Activated naive CD8-positive, alpha-beta T cell treated with anti-CD3 and anti-CD28 coated beads, Interleukin-2, amount 50 U/mL, for 24 hours (primary cell): Measurements from ENCODE around the gene COL9A3.

Source experiments
- ATAC-seq: fragments of 150-1000 bp; cut with Tn5 transposase; one replicate; pipeline ENCODE4 v1.10.0; 2021
- DNase-seq: peaks from one replicate; pipeline ENCODE4 v3.0.0; 2021
- H3K27ac Mint-ChIP-seq: one replicate; pipeline ENCODE4 v1.8.0; 2021; ENCODE audit warnings: mild to moderate bottlenecking, mixed read lengths
- H3K27me3 Mint-ChIP-seq: one replicate; pipeline ENCODE4 v1.8.0; 2021; ENCODE audit warnings: mixed read lengths
- H3K36me3 Mint-ChIP-seq: one replicate; pipeline ENCODE4 v1.8.0; 2021; ENCODE audit warnings: low read depth, mixed read lengths
- H3K4me1 Mint-ChIP-seq: one replicate; pipeline ENCODE4 v1.8.0; 2021; ENCODE audit warnings: mixed read lengths
- H3K4me3 Mint-ChIP-seq: one replicate; pipeline ENCODE4 v1.8.0; 2021; ENCODE audit warnings: mild to moderate bottlenecking, moderate library complexity, mixed read lengths
- H3K9me3 Mint-ChIP-seq: one replicate; pipeline ENCODE4 v1.8.0; 2021; ENCODE audit warnings: mixed read lengths

Gene COL9A3

DNA sequence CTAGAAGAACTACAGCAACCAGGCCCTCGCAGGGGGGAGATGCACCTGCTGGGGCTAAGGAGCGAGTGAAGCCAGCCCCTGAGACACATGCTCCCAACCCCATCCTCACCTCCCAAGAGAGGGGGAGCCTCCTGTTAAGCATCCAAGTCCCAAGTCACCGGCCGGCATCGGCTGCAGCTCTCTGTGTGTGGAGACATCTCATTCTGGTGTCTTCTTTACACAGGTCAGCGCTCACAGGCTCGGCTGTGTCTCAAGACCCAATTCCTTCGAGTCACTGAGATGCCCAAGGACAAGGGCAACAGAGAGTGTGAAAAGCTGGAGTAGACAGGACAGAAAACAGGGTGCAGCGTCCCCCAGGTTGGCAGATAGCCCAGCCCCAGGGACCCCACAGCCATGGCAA is 41.6 kb upstream of the COL9A3 start:
- no peaks in the 10 kb centered on the region for H3K9me3 Mint-ChIP-seq
- H3K4me1 Mint-ChIP-seq, result peaks cover 46% of the 10 kb centered on the region
- no peak overlapping the region for H3K4me3 Mint-ChIP-seq
- H3K27me3 Mint-ChIP-seq, result no peaks in the 10 kb centered on the region
- H3K27ac Mint-ChIP-seq, result no peak overlapping the region
- no peaks in the 10 kb centered on the region for H3K36me3 Mint-ChIP-seq
- DNase-seq (no peak), ATAC-seq (no peak)

DNA sequence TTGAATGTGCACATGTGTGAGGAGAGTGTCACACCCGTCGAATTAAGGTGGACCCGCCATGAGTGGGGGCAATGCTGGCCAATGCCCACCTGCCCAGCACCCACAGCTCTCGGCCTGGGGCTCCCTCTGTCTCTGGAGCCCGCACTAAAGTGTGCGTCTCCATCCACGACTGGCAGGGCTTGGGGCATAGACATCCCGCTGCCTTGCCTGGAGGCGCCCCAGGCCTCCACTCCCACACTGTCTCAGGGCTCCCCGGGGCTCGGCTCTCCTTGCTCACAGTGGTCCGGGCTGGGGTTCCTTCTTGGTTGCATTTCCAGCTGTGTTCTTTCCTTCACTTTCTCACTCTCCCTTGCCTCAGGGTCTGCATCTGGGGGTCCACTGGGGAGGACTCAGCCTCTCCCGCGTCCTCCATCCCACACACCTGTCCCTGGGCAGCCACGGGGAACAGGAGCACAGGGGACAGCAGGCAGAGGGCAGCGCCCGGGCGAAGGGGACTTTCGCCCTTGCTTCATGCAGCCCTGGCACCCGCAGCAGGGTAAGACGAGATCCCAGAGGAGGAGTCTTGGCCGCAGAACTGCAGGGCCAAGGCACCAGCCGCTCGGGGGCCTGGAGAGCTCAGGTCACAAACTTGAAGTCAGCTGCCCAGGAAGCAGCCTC is 40.7 kb upstream of the COL9A3 start:
- Mint-ChIP-seq H3K27me3 (no peaks in the 10 kb centered on the region), H3K36me3 (no peaks in the 10 kb centered on the region), H3K27ac (peak overlapping the region; percentile 96), H3K4me3 (peak overlapping the region; percentile 61), H3K4me1 (peaks cover 46% of the 10 kb centered on the region), H3K9me3 (no peaks in the 10 kb centered on the region)
- ATAC-seq, result no peak
- no peak for DNase-seq

GRCh38 chr20:62776692-62777527 is 39.9 kb upstream of the COL9A3 start:
- H3K27ac Mint-ChIP-seq, result peak overlapping the region; percentile 96
- peak; percentile 66 for DNase-seq
- peak overlapping the region; percentile 67 for H3K4me3 Mint-ChIP-seq
- ATAC-seq, result peak; percentile 74
- H3K27me3 Mint-ChIP-seq, result no peaks in the 10 kb centered on the region
- H3K9me3 Mint-ChIP-seq, result no peaks in the 10 kb centered on the region
- H3K36me3 Mint-ChIP-seq, result no peaks in the 10 kb centered on the region
- peaks cover 46% of the 10 kb centered on the region for H3K4me1 Mint-ChIP-seq

DNA sequence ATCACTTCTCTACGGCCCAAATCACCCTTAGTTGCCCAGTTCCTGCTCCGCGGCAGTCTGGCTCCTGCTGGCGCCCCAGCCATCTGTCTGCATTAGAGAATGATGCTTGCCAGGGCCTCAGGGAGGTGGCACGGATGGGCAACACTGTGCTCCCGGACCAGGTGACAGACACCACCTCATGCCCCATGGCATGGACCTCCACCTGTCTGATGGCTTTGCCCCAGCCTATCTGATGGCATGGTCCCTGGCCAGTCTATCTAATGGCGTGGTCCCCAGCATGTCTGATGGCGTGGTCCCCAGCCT is 39.4 kb upstream of the COL9A3 start:
- Mint-ChIP-seq H3K9me3 (no peaks in the 10 kb centered on the region), H3K27ac (peak overlapping the region; percentile 96), H3K27me3 (no peaks in the 10 kb centered on the region), H3K36me3 (no peaks in the 10 kb centered on the region), H3K4me3 (no peak overlapping the region), H3K4me1 (peaks cover 43% of the 10 kb centered on the region)
- ATAC-seq (no peak), DNase-seq (no peak)

- Mint-ChIP-seq H3K36me3 (no peaks in the 10 kb centered on the region), H3K9me3 (no peaks in the 10 kb centered on the region), H3K4me1 (peaks cover 40% of the 10 kb centered on the region), H3K27me3 (no peaks in the 10 kb centered on the region), H3K27ac (no peak overlapping the region), H3K4me3 (no peak overlapping the region)
- DNase-seq, result no peak
- no peak for ATAC-seq
Measured at GRCh38 chr20:62778058-62778457, 38.8 kb upstream of the COL9A3 start.

GRCh38 chr20:62778601-62779416 is 38.0 kb upstream of the COL9A3 start:
- ATAC-seq (no peak), DNase-seq (no peak)
- no peak overlapping the region for H3K4me3 Mint-ChIP-seq
- peaks cover 35% of the 10 kb centered on the region for H3K4me1 Mint-ChIP-seq
- no peaks in the 10 kb centered on the region for H3K27me3 Mint-ChIP-seq
- no peaks in the 10 kb centered on the region for H3K36me3 Mint-ChIP-seq
- H3K27ac Mint-ChIP-seq, result no peak overlapping the region
- H3K9me3 Mint-ChIP-seq, result no peaks in the 10 kb centered on the region

DNA sequence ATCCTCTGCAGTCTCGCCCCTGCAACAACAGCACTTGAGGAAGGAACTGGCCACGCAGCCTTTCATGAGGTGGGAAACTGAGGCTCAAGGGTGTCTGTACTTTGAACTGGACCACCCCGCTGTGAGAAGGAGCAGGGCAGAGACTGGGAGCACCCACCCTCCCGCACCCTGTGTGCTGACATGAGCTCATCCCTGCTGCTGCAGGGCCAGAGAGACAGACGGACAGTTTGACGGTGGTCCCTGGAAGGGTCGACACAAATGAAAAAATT is 37.5 kb upstream of the COL9A3 start:
- Mint-ChIP-seq H3K36me3 (no peaks in the 10 kb centered on the region), H3K27ac (no peak overlapping the region), H3K4me3 (no peak overlapping the region), H3K4me1 (peaks cover 31% of the 10 kb centered on the region), H3K27me3 (no peaks in the 10 kb centered on the region), H3K9me3 (no peaks in the 10 kb centered on the region)
- DNase-seq (no peak), ATAC-seq (no peak)

DNA sequence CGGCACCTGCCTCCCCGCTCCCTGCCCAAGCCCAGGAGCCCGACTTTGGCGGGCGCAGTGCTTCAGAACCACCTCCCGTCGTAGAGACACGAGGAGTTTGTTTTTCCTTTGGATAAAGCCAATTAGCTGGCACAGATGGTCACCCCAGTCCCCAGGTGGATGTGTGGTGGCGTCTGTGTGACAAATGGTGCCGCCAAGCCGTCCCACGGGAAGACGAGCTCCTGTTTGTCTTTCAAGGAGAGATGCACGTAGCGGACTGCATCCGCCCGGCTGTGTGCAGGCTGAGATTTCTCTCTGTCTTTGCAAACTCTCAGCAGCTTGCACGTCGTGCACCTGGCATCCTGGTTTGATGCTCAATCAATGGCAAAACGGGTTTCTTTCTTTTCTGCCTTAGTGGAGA is 36.6 kb upstream of the COL9A3 start:
- H3K4me3 Mint-ChIP-seq, result no peak overlapping the region
- DNase-seq (no peak), ATAC-seq (no peak)
- H3K36me3 Mint-ChIP-seq, result no peaks in the 10 kb centered on the region
- H3K27me3 Mint-ChIP-seq, result no peaks in the 10 kb centered on the region
- H3K9me3 Mint-ChIP-seq, result no peaks in the 10 kb centered on the region
- no peak overlapping the region for H3K27ac Mint-ChIP-seq
- peaks cover 23% of the 10 kb centered on the region for H3K4me1 Mint-ChIP-seq

- ATAC-seq, result no peak
- H3K9me3 Mint-ChIP-seq, result no peaks in the 10 kb centered on the region
- no peaks in the 10 kb centered on the region for H3K36me3 Mint-ChIP-seq
- H3K27ac Mint-ChIP-seq, result no peak overlapping the region
- no peak overlapping the region for H3K4me3 Mint-ChIP-seq
- peaks cover 18% of the 10 kb centered on the region for H3K4me1 Mint-ChIP-seq
- no peak for DNase-seq
- no peaks in the 10 kb centered on the region for H3K27me3 Mint-ChIP-seq
Measured at GRCh38 chr20:62780696-62781095, 36.2 kb upstream of the COL9A3 start.

GRCh38 chr20:62782149-62782892 is 34.5 kb upstream of the COL9A3 start:
- H3K36me3 Mint-ChIP-seq, result no peaks in the 10 kb centered on the region
- H3K27me3 Mint-ChIP-seq, result no peaks in the 10 kb centered on the region
- H3K4me1 Mint-ChIP-seq, result peaks cover 5% of the 10 kb centered on the region
- H3K9me3 Mint-ChIP-seq, result no peaks in the 10 kb centered on the region
- no peak for ATAC-seq
- no peak overlapping the region for H3K27ac Mint-ChIP-seq
- no peak for DNase-seq
- no peak overlapping the region for H3K4me3 Mint-ChIP-seq

DNA sequence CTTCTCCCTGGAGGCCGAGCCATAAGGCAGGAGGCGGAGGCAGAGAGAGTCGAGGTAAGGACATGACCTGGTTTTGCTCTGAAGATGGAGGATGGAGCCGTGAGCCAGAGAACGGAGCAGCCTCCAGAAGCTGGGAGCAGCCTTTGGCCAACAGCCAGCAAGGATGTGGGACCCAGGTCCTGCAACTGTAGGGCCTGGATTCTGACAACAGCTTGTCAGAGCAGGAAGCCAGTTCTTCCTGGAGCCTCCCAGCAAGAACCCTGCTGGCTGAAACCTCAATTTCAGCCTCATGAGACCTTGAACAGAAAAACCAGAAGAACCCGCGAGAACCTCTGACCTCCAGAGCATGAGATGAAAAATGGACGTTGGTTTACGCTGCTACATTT is 34.0 kb upstream of the COL9A3 start:
- peaks cover 9% of the 10 kb centered on the region for H3K4me1 Mint-ChIP-seq
- no peaks in the 10 kb centered on the region for H3K27me3 Mint-ChIP-seq
- H3K4me3 Mint-ChIP-seq, result no peak overlapping the region
- H3K9me3 Mint-ChIP-seq, result no peaks in the 10 kb centered on the region
- ATAC-seq (no peak), DNase-seq (no peak)
- H3K27ac Mint-ChIP-seq, result no peak overlapping the region
- no peaks in the 10 kb centered on the region for H3K36me3 Mint-ChIP-seq

GRCh38 chr20:62784497-62784896 is 32.4 kb upstream of the COL9A3 start:
- H3K4me3 Mint-ChIP-seq, result no peak overlapping the region
- H3K4me1 Mint-ChIP-seq, result peaks cover 10% of the 10 kb centered on the region
- DNase-seq (no peak), ATAC-seq (no peak)
- H3K36me3 Mint-ChIP-seq, result no peaks in the 10 kb centered on the region
- no peaks in the 10 kb centered on the region for H3K9me3 Mint-ChIP-seq
- H3K27me3 Mint-ChIP-seq, result no peaks in the 10 kb centered on the region
- no peak overlapping the region for H3K27ac Mint-ChIP-seq

DNA sequence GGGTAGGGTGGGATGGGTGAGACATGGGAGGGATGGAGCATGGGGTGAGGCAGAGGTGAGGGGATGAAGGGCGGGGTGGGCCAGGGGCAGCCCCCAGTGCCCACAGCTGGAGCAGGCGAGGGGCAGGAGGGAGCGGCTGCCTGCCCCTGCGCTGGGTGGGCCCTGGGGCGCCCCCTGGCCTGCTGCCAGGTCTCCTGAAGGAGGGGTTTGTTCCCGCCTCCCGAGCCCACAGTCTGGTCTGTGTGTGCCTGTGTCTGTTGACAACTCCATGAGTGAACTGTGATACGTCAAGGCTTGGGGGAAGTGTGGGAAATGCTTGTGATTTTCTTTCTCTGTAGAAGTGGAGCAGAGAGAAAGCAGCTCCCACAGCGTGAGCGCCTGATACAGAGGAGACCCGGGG is 31.5 kb upstream of the COL9A3 start:
- DNase-seq, result no peak

DNA sequence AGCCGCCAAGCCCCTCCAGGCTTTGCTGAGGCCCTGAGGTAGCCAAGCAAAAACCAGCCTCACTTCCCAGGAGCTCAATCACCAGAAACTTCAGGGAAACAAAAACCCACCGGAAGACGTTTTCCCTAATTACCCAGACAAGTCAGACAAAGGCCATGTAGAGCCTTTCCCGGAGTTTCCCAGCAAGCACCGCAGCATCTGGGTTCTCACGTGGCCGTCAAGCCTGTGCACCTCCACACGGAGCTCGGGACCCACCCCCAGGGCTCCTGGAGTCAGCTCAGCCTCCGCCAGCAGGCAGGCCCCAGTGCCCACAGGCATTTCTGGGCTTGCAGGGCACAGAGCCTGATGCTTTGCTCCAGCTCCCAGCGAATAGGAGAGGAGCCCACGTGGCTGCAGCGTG is 30.7 kb upstream of the COL9A3 start:
- Mint-ChIP-seq H3K36me3 (no peaks in the 10 kb centered on the region), H3K4me1 (peaks cover 11% of the 10 kb centered on the region), H3K9me3 (no peaks in the 10 kb centered on the region), H3K27me3 (no peaks in the 10 kb centered on the region), H3K4me3 (no peak overlapping the region), H3K27ac (no peak overlapping the region)
- ATAC-seq (no peak), DNase-seq (no peak)

More for the DNA sequence above, 31.5 kb upstream of the COL9A3 start:
- Mint-ChIP-seq H3K4me1 (peaks cover 10% of the 10 kb centered on the region), H3K9me3 (no peaks in the 10 kb centered on the region), H3K27me3 (no peaks in the 10 kb centered on the region), H3K27ac (no peak overlapping the region), H3K36me3 (no peaks in the 10 kb centered on the region), H3K4me3 (no peak overlapping the region)
- ATAC-seq, result no peak
